Transverse colon (tissue), 4 donors: Measurements from ENCODE around the gene DRD1. TPM values are rescaled to one million over a fixed set of nuclear protein-coding genes. Genes with fewer than 3 reads are reported as not detected.
A peak's percentile ranks its signal among the peaks of the same experiment; 100 is the strongest.

Experiments
- DNase-seq: peaks from one replicate; pipeline ENCODE4 v3.0.0-alpha.2; 2019
- H3K27ac ChIP-seq, 4 donors: fragments of 200-600 bp; sonication (generic); 2 replicates each; pipeline ENCODE4 v1.5.1; 2016 to 2018; ENCODE audit warnings: inconsistent platforms in 4 of 4
- H3K27me3 ChIP-seq: fragments of 200-600 bp; sonication (generic); 2 replicates; pipeline ENCODE4 v1.5.1; 2017; ENCODE audit warnings: inconsistent platforms
- H3K36me3 ChIP-seq, 4 donors: fragments of 200-600 bp; sonication (generic); 2 replicates each; pipeline ENCODE4 v1.5.1; 2017 to 2019; ENCODE audit warnings: inconsistent platforms in 4 of 4
- H3K4me1 ChIP-seq, 4 donors: fragments of 200-600 bp; sonication (generic); 2 replicates each; pipeline ENCODE4 v1.5.1; 2017 to 2020; ENCODE audit warnings: inconsistent platforms in 4 of 4
- H3K4me3 ChIP-seq, 4 donors: fragments of 200-600 bp; sonication (generic); 1 replicate in 1 of 4; 2 replicates in 3 of 4; pipeline versions ENCODE4 v1.5.1 to v1.6.1; 2017 to 2019; ENCODE audit warnings: inconsistent platforms in 4 of 4
- H3K9me3 ChIP-seq, 2 donors: fragments of 200-600 bp; sonication (generic); 2 replicates each; pipeline ENCODE4 v1.5.1; 2017 to 2019; ENCODE audit warnings: inconsistent platforms in 2 of 2
- CTCF ChIP-seq, 5 experiments: fragments of 200-600 bp in 3 of 5; fragments of 450-650 bp in 2 of 5; sonication (generic) in 3 of 5; IDR thresholded peaks; 1 replicate in 2 of 5; 2 replicates in 3 of 5; pipeline ENCODE4 v1.5.1; 2016 to 2017; ENCODE audit warnings: antibody characterized with exemption in 5 of 5, inconsistent platforms in 3 of 5, mild to moderate bottlenecking in 2 of 5, moderate library complexity in 1 of 5
- EP300 ChIP-seq: sonication (generic); formaldehyde crosslinking; IDR thresholded peaks from one replicate; pipeline ENCODE4 v1.6.1; 2017; ENCODE audit warnings: antibody characterized with exemption, low read depth
- POLR2A ChIP-seq: fragments of 450-650 bp; IDR thresholded peaks from one replicate; pipeline ENCODE4 v1.6.1; 2016; ENCODE audit warnings: antibody characterized with exemption, mild to moderate bottlenecking, moderate library complexity
- POLR2AphosphoS5 ChIP-seq, 3 donors: sonication (generic); formaldehyde crosslinking; IDR thresholded peaks; one replicate each; pipeline ENCODE4 v1.6.1; 2016; ENCODE audit warnings: antibody characterized with exemption in 3 of 3
- WGBS, 2 donors: methylation state at CpG; one replicate each; pipeline ENCODE4 v1.1.5; 2018; ENCODE audit warnings: low coverage in 1 of 2; 5-methylcytosine and 5-hydroxymethylcytosine counted together
- in situ Hi-C, 4 donors: fragments of 200-750 bp; cut with MboI; loops; one replicate each; pipeline versions ENCODE4 v1.15.0 to v1.15.1; 2017; ENCODE audit warnings: low sequenced_read_pairs in 3 of 4, low pct_ligation_motif_present in 1 of 4, low pct_unique_long_range_greater_than_20kb in 1 of 4
- intact Hi-C: fragments of 100-400 bp; cut with DNase I; formaldehyde crosslinking; loops from one replicate; pipeline ENCODE4 v1.15.1; 2023; ENCODE audit warnings: low total_unique reads
- total RNA-seq, 4 donors: library from RNA; depleted of rRNA; stranded (reverse); fragments of >200 nt; gene quantifications; one replicate each; pipeline ENCODE4 v1.1.0, GENCODE V29; 2016

Gene DRD1
- total RNA-seq, 4 donors from 2014 or later = 0.16 TPM; not detected in 3

DNA sequence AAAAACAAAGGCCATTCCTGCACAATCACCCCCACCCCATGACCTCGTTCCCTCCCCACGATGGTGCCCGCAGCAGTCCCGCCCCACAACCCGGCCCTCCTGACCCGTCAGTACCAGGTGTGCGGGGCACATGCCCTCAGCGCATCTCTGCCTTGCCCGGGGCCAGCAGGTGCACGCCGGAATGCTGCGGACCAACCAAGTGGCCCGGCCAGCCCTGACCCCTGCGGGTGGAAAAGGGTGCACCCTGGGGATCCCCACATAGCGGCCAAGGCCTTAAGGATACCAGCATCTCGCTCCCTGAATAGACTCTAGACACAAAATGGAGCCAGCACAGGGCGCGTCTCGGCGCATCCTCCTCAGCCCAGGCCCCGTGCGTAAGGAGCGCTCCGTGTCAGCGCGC, 40.3 kb upstream of the DRD1 start:
- no peak for DNase-seq
- H3K36me3 ChIP-seq = no peaks in the 10 kb centered on the region
- no peaks in the 10 kb centered on the region for H3K27me3 ChIP-seq
- intact Hi-C loops (no loop called here), in situ Hi-C loops (no loop called here)
- no peak overlapping the region for H3K27ac ChIP-seq
- H3K4me3 ChIP-seq = no peak overlapping the region
- no peaks in the 10 kb centered on the region for H3K9me3 ChIP-seq
- TF ChIP-seq POLR2A (no peak), EP300 (no peak), CTCF (IDR thresholded peaks at IDR 0.05) (no peak), POLR2AphosphoS5 (IDR thresholded peaks at IDR 0.05) (no peak)
- WGBS, 2 donors = 99% methylated on average over 26 of the region's 26 CpGs; no CpG with 5 or more reads in 1 of the 2 donors
- peaks cover 8 to 26% (median 16%) of the 10 kb centered on the region in 4 donors for H3K4me1 ChIP-seq

GRCh38 chr5:175483337-175483736, 39.4 kb upstream of the DRD1 start:
- no peak for DNase-seq
- H3K36me3 ChIP-seq = no peaks in the 10 kb centered on the region
- H3K9me3 ChIP-seq = no peaks in the 10 kb centered on the region
- peaks cover 9 to 30% (median 19%) of the 10 kb centered on the region in 4 donors for H3K4me1 ChIP-seq
- in situ Hi-C loops (no loop called here), intact Hi-C loops (no loop called here)
- WGBS, 2 donors = 83 to 94% methylated on average over 6 to 8 of the region's 8 CpGs
- TF ChIP-seq CTCF (IDR thresholded peaks at IDR 0.05) (no peak), EP300 (no peak)
- no peak overlapping the region for H3K27ac ChIP-seq
- H3K27me3 ChIP-seq = no peaks in the 10 kb centered on the region
- no peak overlapping the region for H3K4me3 ChIP-seq

DNA sequence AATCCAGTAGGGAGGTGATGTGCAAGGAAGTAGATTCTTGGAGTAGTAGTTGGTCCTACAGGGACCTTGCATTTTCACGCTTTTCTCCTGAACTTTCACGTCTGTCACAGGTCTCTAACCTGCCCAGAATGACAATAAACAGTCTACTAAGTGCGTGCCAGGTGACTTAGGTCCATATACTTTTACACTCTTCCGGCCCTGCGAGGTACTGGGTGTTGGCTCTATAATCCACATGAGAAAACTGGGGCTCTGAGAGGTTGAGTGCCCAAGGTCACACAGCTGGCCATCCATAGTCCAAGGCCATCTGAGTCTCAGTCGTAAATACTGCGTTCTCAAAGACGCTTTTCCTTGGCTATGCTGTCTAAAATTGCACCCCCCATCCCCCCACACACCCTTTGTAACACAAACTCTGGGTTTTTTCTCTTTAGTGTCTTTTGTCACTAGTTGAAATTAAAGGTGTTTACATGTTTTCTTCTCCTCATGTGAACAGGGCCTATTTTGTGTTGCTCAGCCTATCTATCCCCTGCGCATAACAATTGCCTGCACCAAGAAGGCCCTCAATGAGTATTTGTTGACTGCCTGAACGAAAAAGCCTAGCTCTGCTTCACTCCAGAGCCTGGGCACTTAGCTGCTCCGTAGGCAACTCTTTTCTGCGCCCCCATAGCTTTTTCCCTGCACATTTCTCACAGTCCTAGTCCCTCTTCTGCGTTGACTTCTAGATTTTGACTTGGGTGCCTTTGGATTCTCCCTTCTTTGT, 35.3 kb upstream of the DRD1 start:
- Histone ChIP-seq H3K27ac (peak overlapping the region; percentile 81 to 92 (median 88)), H3K36me3 (no peaks in the 10 kb centered on the region), H3K4me3 (peak overlapping the region; percentile 84 to 96 (median 93)), H3K4me1 (peaks cover 9 to 34% (median 19%) of the 10 kb centered on the region in 4 donors), H3K9me3 (no peaks in the 10 kb centered on the region), H3K27me3 (no peaks in the 10 kb centered on the region)
- intact Hi-C loops (no loop called here), in situ Hi-C loops (no loop called here)
- peak; percentile 69 for DNase-seq
- WGBS, 2 donors = 25 to 45% methylated on average over 6 to 13 of the region's 13 CpGs
- no peak for TF ChIP-seq EP300
- TF ChIP-seq POLR2A = peak; percentile 72
- peak in 2 of 3 donors; percentile 73 to 83 for TF ChIP-seq POLR2AphosphoS5 (IDR thresholded peaks at IDR 0.05)

GRCh38 chr5:175478384-175479124, 34.6 kb upstream of the DRD1 start, which contains the start of gene SFXN1:
SFXN1 (plus strand) TSS chr5:175478560; CDS start chr5:175492104, 13,544 bp downstream.
- intact Hi-C loops (no loop called here), in situ Hi-C loops (no loop called here)
- 1% methylated on average over 62 of the region's 94 CpGs; no CpG with 5 or more reads in 1 of the 2 donors for whole genome bisulfite sequencing, 2 donors
- Histone ChIP-seq H3K4me1 (peaks cover 9 to 34% (median 19%) of the 10 kb centered on the region in 4 donors), H3K36me3 (no peaks in the 10 kb centered on the region), H3K9me3 (no peaks in the 10 kb centered on the region), H3K27me3 (no peaks in the 10 kb centered on the region), H3K27ac (peak within 1 kb of the TSS; percentile 81 to 92 (median 88)), H3K4me3 (peak within 1 kb of the TSS; percentile 84 to 96 (median 93))
- TF ChIP-seq POLR2A (no peak), EP300 (no peak), CTCF (IDR thresholded peaks at IDR 0.05) (peak in 1 of 5 experiments; percentile 5), POLR2AphosphoS5 (IDR thresholded peaks at IDR 0.05) (peak; percentile 40 to 82 (median 81))
- peak; percentile 85 for DNase-seq
